ENCODE results near the gene RGS7. TPM values are rescaled to one million over a fixed set of nuclear protein-coding genes. Genes with fewer than 3 reads are reported as not detected.

RGS7 gene
- 0.09 and 0.19 TPM in 2 replicates for total RNA-seq

DNA sequence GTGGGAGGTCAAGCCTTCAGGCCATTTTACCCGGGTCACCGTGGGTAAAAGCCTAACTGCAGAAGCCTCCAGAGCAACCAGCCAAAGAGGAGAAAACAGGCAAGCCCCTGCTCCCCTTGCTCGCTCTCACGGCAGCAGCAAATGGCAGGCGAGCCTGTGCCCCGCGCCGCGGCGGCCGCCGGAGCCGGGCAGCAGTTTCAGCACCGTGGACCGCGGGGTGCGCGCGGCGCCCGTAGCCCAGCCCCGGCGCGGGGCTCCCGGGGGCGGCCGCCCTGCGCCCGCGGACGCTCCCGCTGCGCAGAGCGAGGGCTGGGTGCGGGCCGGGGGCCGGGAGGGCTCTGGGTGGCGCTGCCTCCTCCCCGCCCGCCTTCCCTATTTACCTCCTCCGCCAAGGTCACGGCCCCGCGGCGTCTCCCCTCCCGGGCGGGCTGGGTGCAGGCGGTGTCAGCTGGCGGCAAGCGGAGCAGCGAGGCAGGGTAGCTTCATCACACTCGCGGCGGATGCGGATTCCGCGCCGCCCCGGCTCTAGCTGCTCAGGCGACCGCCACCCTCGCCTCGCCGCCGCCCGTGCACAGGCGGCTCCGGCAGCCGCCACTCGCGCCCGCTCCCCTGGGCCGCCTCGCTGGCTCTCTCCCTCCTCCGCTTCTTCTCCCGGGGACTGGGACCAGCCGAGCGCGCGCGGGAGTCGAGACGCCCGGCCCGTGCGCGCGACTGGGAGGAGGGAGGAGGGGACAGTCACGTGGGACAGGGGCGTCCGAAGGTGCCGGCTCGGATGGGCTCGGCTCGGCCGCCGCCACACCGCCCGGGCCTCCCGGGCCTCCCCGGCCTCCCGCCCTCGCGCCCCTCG is at the start of gene RGS7:
Gene RGS7, minus strand, starts transcription at position 687 of the 847 bp plus-strand sequence.

Other genes with a start within 250 kb of the RGS7 start
- gene FH, start 162.6 kb upstream of the RGS7 start, total RNA-seq = 73.2 and 88.2 TPM in 2 replicates
- gene KMO, start 175.2 kb upstream of the RGS7 start, total RNA-seq = under 0.01 TPM in 1 of 2 replicates, not detected in the other

All from endothelial cell of coronary artery (primary cell).